H9 (cell line): ENCODE results near the gene WDSUB1. TPM values are rescaled to one million over a fixed set of nuclear protein-coding genes. Genes with fewer than 3 reads are reported as not detected.

ENCODE experiments used
- DNase-seq: peaks from one replicate; pipeline ENCODE4 v3.0.0-alpha.2; 2017
- H2AFZ ChIP-seq: one replicate; pipeline ENCODE4 v1.6.1; 2013; ENCODE audit warnings: mild to moderate bottlenecking, low read length, control low read depth, moderate library complexity
- H2AK5ac ChIP-seq: 2 replicates; pipeline ENCODE4 v1.6.1; 2013; ENCODE audit warnings: low read length, control low read depth, mixed read lengths; ENCODE audit not compliant: insufficient read length
- H2BK120ac ChIP-seq: one replicate; pipeline ENCODE4 v1.6.1; 2013; ENCODE audit warnings: low read depth, mild to moderate bottlenecking, low read length, control low read depth, inconsistent platforms; ENCODE audit not compliant: poor library complexity, severe bottlenecking
- H2BK12ac ChIP-seq: 2 replicates; pipeline ENCODE4 v1.6.1; 2013; ENCODE audit warnings: low read length, control low read depth, mixed read lengths, low read depth; ENCODE audit not compliant: insufficient read length
- H2BK15ac ChIP-seq: 2 replicates; pipeline ENCODE4 v1.6.1; 2013; ENCODE audit warnings: low read depth, low read length, control low read depth
- H2BK20ac ChIP-seq: one replicate; pipeline ENCODE4 v1.6.1; 2013; ENCODE audit warnings: low read depth, mild to moderate bottlenecking, low read length, control low read depth, inconsistent platforms; ENCODE audit not compliant: poor library complexity, severe bottlenecking
- H2BK5ac ChIP-seq: 2 replicates; pipeline ENCODE4 v1.6.1; 2013; ENCODE audit warnings: low read length, control low read depth, mixed read lengths; ENCODE audit not compliant: insufficient read length
- H3K14ac ChIP-seq: 2 replicates; pipeline ENCODE4 v1.6.1; 2013; ENCODE audit warnings: low read length, control low read depth; ENCODE audit not compliant: insufficient read depth
- H3K18ac ChIP-seq: 2 replicates; pipeline ENCODE4 v1.6.1; 2013; ENCODE audit warnings: low read depth, mild to moderate bottlenecking, mixed read lengths, low read length, control low read depth; ENCODE audit not compliant: insufficient read length
- H3K23ac ChIP-seq: 2 replicates; pipeline ENCODE4 v1.6.1; 2013; ENCODE audit warnings: low read length, control low read depth, mixed read lengths, low read depth; ENCODE audit not compliant: insufficient read length
- H3K23me2 ChIP-seq: 2 replicates; pipeline ENCODE4 v1.6.1; 2013; ENCODE audit warnings: low read depth, mild to moderate bottlenecking, mixed read lengths, low read length, control low read depth; ENCODE audit not compliant: insufficient read length, poor library complexity, severe bottlenecking
- H3K27ac ChIP-seq: 2 replicates; pipeline ENCODE4 v1.5.1; 2013; ENCODE audit warnings: low read length, control low read depth, mixed read lengths, low read depth; ENCODE audit not compliant: insufficient read length
- H3K27me3 ChIP-seq: 2 replicates; pipeline ENCODE4 v1.6.1; 2013; ENCODE audit warnings: low read length, control low read depth, inconsistent platforms; ENCODE audit not compliant: insufficient read depth
- H3K4ac ChIP-seq: 2 replicates; pipeline ENCODE4 v1.6.1; 2013; ENCODE audit warnings: low read depth, mild to moderate bottlenecking, control low read depth, inconsistent platforms, low read length, moderate library complexity
- H3K4me1 ChIP-seq: 2 replicates; pipeline ENCODE4 v1.6.1; 2013; ENCODE audit warnings: low read length, control low read depth, inconsistent platforms; ENCODE audit not compliant: insufficient read depth
- H3K4me2 ChIP-seq: 2 replicates; pipeline ENCODE4 v1.6.1; 2013; ENCODE audit warnings: low read length, control low read depth, mixed read lengths; ENCODE audit not compliant: insufficient read length, insufficient read depth
- H3K56ac ChIP-seq: 2 replicates; pipeline ENCODE4 v1.6.1; 2013; ENCODE audit warnings: low read depth, mild to moderate bottlenecking, mixed read lengths, low read length, control low read depth; ENCODE audit not compliant: insufficient read length
- H3K79me1 ChIP-seq: 2 replicates; pipeline ENCODE4 v1.6.1; 2013; ENCODE audit warnings: low read depth, mild to moderate bottlenecking, moderate library complexity, low read length, control low read depth, inconsistent platforms; ENCODE audit not compliant: insufficient read depth, poor library complexity, severe bottlenecking
- H3K79me2 ChIP-seq: 2 replicates; pipeline ENCODE4 v1.6.1; 2013; ENCODE audit warnings: low read length, control low read depth, inconsistent platforms; ENCODE audit not compliant: insufficient read depth
- H3K9ac ChIP-seq: 2 replicates; pipeline ENCODE4 v1.6.1; 2013; ENCODE audit warnings: low read length, control low read depth, mixed read lengths; ENCODE audit not compliant: insufficient read length; ENCODE audit errors: extremely low read depth
- H3K9me3 ChIP-seq: one replicate; pipeline ENCODE4 v1.6.1; 2013; ENCODE audit warnings: low read depth, low read length, inconsistent platforms; ENCODE audit not compliant: control insufficient read depth
- H3T11ph ChIP-seq: one replicate; pipeline ENCODE4 v1.6.1; 2013; ENCODE audit warnings: mild to moderate bottlenecking, low read length, control low read depth, inconsistent platforms
- H4K20me1 ChIP-seq: one replicate; pipeline ENCODE4 v1.6.1; 2013; ENCODE audit not compliant: control insufficient read depth, insufficient read length, insufficient read depth
- H4K5ac ChIP-seq: 2 replicates; pipeline ENCODE4 v1.6.1; 2013; ENCODE audit warnings: low read depth, mild to moderate bottlenecking, mixed read lengths, low read length, control low read depth; ENCODE audit not compliant: insufficient read length
- H4K8ac ChIP-seq: replicated peaks from 2 replicates; pipeline ENCODE4 v1.6.1; 2013; ENCODE audit warnings: low read length, control low read depth, mixed read lengths, low read depth; ENCODE audit not compliant: insufficient read length
- H4K91ac ChIP-seq: 2 replicates; pipeline ENCODE4 v1.6.1; 2013; ENCODE audit warnings: low read depth, mild to moderate bottlenecking, moderate library complexity, mixed read lengths, low read length, control low read depth; ENCODE audit not compliant: insufficient read length
- H3K27ac Mint-ChIP-seq, 3 experiments: 2 replicates in 2 of 3; 3 replicates in 1 of 3; pipeline ENCODE4 v1.8.0; 2020 to 2021; ENCODE audit warnings: mixed read lengths in 3 of 3, mild to moderate bottlenecking in 1 of 3, moderate library complexity in 1 of 3
- H3K27me3 Mint-ChIP-seq: 2 replicates; pipeline ENCODE4 v1.8.0; 2021; ENCODE audit warnings: low read depth, mild to moderate bottlenecking, moderate library complexity, mixed read lengths
- H3K36me3 Mint-ChIP-seq, 3 experiments: 2 replicates in 2 of 3; 3 replicates in 1 of 3; pipeline ENCODE4 v1.8.0; 2020 to 2021; ENCODE audit warnings: low read depth in 3 of 3, mixed read lengths in 3 of 3; ENCODE audit not compliant: insufficient read depth in 1 of 3
- H3K4me1 Mint-ChIP-seq, 2 experiments: 2 replicates each; pipeline ENCODE4 v1.8.0; 2020; ENCODE audit warnings: mixed read lengths in 2 of 2
- H3K4me3 Mint-ChIP-seq, 2 experiments: 2 replicates in 1 of 2; 3 replicates in 1 of 2; pipeline ENCODE4 v1.8.0; 2020 to 2021; ENCODE audit warnings: mild to moderate bottlenecking in 2 of 2, mixed read lengths in 2 of 2, moderate library complexity in 1 of 2
- H3K9me3 Mint-ChIP-seq, 2 experiments: 2 replicates in 1 of 2; 3 replicates in 1 of 2; pipeline ENCODE4 v1.8.0; 2020; ENCODE audit warnings: mild to moderate bottlenecking in 2 of 2, mixed read lengths in 2 of 2, moderate library complexity in 1 of 2
- WGBS: extraction: QIAGEN DNeasy Blood & Tissue Kit; methylation state at CpG from one replicate; pipeline ENCODE4 v1.1.7; 2013; ENCODE audit warnings: missing lambda C conversion rate, low lambda C conversion rate, mixed read lengths; ENCODE audit not compliant: insufficient read length; ENCODE audit errors: extremely low coverage; 5-methylcytosine and 5-hydroxymethylcytosine counted together
- total RNA-seq: library from RNA; stranded (reverse); gene quantifications from 2 replicates; pipeline ENCODE4 v1.2.1, GENCODE V29; 2021
- TF ChIP-seq, protein P1 (sequence below): fragments of 200-600 bp; sonication (generic); conservative IDR thresholded peaks from 3 replicates; pipeline ENCODE4 v1.8.0; 2021; ENCODE audit warnings: antibody characterized with exemption, mild to moderate bottlenecking

Gene WDSUB1
- total RNA-seq, 1 experiment from 2014 or later, result 5.5 TPM

DNA sequence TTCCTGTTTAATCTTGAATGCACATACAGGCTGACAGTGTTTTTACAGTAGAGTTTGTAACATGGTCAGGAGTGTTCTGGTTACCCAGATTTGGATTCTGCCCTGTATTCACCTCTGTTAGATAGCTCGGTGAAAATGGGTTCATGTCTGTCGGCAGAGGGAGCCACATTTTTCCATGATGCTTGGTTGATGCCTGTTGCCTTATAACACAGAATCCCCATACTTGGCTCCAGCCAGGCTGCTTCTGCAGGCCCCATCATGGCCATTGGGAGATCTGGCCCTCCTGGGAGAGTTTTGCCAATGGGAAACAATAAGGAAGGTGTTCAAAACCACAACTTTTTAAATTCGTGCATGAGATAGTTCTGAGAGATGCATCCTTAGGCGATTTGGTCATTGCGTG is 78.1 kb downstream of the WDSUB1 start:
- no peak overlapping the region for H3K27ac Mint-ChIP-seq
- Histone ChIP-seq H3K56ac (no peak overlapping the region), H4K91ac (no peak overlapping the region), H3K23me2 (peaks cover 3% of the 10 kb centered on the region), H3K27ac (no peak overlapping the region), H2AK5ac (no peak overlapping the region), H3K79me1 (no peaks in the 10 kb centered on the region), H2BK15ac (no peak overlapping the region), H3K4ac (no peak overlapping the region), H3K27me3 (peaks cover 27% of the 10 kb centered on the region), H2BK5ac (no peak overlapping the region), H4K5ac (no peak overlapping the region), H4K8ac (no peak overlapping the region), H3K4me1 (no peaks in the 10 kb centered on the region; the same call in 1 of the 2 replicates), H2BK12ac (no peak overlapping the region), H3K79me2 (no peaks in the 10 kb centered on the region), H3K23ac (no peak overlapping the region), H4K20me1 (no peaks in the 10 kb centered on the region), H2BK120ac (no peak overlapping the region), H3K4me2 (no peak overlapping the region), H2AFZ (no peak overlapping the region), H3T11ph (no peak overlapping the region), H3K18ac (no peak overlapping the region), H2BK20ac (no peak overlapping the region), H3K14ac (no peak overlapping the region), H3K9me3 (no peaks in the 10 kb centered on the region), H3K9ac (no peak overlapping the region)
- H3K4me3 Mint-ChIP-seq, result no peak overlapping the region
- no peak for DNase-seq
- H3K27me3 Mint-ChIP-seq, result peaks cover 63% of the 10 kb centered on the region
- H3K9me3 Mint-ChIP-seq, result no peaks in the 10 kb centered on the region
- H3K4me1 Mint-ChIP-seq, result peaks cover 25 to 31% of the 10 kb centered on the region in 2 experiments
- H3K36me3 Mint-ChIP-seq, result no peaks in the 10 kb centered on the region; a peak in 2 of 7 replicates
- TF ChIP-seq, protein P1, sequence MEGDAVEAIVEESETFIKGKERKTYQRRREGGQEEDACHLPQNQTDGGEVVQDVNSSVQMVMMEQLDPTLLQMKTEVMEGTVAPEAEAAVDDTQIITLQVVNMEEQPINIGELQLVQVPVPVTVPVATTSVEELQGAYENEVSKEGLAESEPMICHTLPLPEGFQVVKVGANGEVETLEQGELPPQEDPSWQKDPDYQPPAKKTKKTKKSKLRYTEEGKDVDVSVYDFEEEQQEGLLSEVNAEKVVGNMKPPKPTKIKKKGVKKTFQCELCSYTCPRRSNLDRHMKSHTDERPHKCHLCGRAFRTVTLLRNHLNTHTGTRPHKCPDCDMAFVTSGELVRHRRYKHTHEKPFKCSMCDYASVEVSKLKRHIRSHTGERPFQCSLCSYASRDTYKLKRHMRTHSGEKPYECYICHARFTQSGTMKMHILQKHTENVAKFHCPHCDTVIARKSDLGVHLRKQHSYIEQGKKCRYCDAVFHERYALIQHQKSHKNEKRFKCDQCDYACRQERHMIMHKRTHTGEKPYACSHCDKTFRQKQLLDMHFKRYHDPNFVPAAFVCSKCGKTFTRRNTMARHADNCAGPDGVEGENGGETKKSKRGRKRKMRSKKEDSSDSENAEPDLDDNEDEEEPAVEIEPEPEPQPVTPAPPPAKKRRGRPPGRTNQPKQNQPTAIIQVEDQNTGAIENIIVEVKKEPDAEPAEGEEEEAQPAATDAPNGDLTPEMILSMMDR, result no peak; the same call in 1 of the 3 replicates
- no CpG with 5 or more reads among the region's 5 CpGs for WGBS
